GM12801 (cell line): Measurements from ENCODE around the gene ACOX3.

Source experiments
- TF ChIP-seq, protein P1 (sequence below): IDR thresholded peaks from one replicate; pipeline ENCODE4 v1.5.1; 2011; ENCODE audit warnings: control low read depth; ENCODE audit not compliant: insufficient read length; ENCODE audit errors: extremely low read depth

ACOX3 gene

DNA sequence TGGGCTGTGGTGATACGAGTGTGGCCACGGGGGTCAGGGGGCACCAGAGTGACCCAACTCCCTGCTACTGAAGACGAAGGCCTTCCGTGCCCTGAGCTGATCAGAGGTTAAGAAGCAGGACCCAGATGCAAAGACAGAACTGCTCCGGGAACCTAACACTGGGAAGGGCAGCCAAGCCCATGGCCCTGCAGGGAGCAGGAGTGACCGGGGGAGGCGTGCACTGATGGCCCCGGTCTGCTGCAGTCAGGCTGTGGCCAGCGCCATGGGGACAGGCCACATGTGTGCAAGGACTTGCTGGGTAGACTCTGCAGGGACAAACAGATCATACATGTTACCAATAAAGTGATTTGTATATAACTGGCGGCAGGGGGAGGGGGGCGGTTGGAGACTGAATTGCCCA is 74.6 kb downstream of the ACOX3 start:
- TF ChIP-seq, protein P1, sequence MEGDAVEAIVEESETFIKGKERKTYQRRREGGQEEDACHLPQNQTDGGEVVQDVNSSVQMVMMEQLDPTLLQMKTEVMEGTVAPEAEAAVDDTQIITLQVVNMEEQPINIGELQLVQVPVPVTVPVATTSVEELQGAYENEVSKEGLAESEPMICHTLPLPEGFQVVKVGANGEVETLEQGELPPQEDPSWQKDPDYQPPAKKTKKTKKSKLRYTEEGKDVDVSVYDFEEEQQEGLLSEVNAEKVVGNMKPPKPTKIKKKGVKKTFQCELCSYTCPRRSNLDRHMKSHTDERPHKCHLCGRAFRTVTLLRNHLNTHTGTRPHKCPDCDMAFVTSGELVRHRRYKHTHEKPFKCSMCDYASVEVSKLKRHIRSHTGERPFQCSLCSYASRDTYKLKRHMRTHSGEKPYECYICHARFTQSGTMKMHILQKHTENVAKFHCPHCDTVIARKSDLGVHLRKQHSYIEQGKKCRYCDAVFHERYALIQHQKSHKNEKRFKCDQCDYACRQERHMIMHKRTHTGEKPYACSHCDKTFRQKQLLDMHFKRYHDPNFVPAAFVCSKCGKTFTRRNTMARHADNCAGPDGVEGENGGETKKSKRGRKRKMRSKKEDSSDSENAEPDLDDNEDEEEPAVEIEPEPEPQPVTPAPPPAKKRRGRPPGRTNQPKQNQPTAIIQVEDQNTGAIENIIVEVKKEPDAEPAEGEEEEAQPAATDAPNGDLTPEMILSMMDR = no peak

DNA sequence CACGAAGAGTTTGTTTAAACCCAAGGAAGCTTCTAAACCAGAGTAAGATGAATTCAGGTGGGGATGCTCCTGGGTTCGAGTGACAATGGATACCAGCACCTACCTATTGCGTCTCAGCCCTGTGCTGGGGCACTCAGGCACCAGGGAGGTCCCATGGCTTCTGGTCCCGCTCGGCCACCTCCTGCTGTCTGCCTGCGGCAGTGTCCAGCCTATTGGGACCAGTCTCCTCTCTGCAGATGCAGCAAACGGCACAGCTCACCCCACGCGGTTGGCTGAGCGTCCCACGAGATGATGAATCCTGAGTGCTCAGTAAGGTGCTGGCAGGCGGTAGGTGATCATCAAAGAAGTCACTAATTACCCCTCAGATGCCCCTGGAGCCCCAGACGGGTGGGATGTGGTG is 75.2 kb downstream of the ACOX3 start:
- TF ChIP-seq, protein P1 = no peak

DNA sequence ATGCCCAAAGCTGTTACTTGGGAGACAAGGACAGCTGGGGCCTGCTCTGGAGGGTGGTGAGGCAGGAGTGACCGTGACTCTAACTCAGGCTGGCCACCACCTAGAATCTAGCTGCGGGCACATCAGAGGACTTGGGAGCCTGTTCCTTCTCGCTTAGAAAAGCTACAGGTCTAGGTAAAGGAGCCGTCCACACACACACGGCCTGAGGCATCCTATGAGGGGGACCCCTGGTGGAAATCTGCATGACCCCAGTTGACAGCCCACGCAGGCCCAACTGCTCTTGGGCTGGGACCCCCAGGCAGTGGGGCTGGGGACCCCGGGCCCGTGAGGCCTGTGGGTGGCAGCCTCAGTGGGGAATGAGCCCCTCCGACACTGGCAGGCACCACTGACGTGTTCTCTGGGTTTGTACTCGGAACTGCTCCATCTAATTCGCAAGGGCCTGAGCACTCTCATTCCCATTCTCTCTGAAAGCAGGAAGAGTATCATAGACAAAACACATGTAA is 75.6 kb downstream of the ACOX3 start:
- TF ChIP-seq, protein P1 = no peak

DNA sequence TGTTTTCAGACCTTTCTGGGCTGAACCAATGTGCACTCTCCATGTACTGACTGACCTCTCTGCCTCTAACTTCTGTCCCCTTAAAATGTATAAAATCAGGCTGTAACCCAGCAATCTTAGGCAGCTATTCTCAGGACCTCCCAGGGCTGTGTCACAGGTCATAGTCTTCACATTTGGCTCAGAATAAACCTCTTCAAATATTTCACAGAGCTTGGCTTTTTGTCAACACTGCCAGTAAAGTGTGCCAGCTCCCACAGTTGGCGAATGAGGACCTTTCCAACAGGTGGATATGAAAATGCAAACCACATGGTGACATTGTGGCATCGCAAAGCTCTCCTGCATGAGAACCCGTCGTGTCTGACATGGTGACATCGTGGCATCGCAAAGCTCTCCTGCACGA is 76.4 kb downstream of the ACOX3 start:
- TF ChIP-seq, protein P1 = no peak

DNA sequence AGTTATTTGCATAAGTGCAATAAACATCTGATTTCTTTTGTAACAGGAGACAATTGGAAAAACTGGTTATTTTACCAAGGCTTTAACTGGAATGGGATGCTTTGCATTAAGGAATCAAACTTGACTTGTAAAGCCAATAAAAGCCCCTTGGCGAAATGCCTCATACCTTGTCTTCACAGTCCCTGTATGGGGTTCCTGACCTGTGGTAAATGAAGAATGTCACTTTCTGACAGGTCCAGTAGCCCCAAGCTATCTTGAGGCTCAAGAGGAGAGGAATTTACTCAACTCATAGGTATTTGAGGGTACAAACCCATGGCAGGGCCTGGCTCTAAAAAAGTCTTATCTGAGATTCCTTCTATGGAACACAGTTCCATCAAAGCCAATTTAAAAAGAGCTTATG is 78.0 kb downstream of the ACOX3 start:
- TF ChIP-seq, protein P1 = no peak

DNA sequence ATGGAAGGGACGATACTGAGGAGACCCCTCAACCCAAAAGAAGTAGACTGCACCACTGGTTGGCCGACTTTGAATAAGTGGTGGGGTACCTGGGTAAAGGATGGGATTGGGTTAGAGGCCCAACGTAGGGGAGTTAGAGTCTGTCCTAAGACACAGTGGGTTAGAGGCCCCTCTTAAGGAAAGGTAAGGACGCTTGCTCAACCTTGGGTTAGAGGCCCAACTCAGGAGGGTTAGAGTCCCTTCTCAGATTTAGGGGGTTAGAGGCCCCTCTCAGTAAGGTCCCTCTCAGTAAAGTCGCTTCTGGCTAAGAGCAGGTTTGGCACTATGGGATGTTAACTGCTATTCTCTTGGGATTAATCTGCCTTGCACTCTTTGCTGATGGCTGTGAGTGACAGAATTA is 81.3 kb downstream of the ACOX3 start:
- TF ChIP-seq, protein P1 = no peak

DNA sequence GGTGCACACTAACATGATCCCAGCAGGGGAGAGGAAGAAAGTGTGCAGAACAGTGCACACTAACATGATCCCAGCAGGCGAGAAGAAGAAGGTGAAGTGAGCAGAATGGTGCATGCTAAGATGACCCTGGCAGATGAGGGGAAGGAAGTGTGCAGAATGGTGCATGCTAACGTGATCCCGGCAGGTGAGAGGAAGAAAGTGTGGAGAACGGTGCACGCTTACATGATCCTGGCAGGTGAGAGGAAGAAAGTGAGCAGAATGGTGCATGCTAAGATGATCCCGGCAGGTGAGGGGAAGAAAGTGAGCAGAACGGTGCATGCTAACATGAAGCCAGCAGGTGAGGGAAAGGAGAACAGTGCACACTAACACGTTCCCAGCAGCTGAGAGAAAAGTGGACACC is 83.7 kb downstream of the ACOX3 start:
- TF ChIP-seq, protein P1 = no peak
